B cell (primary cell): ENCODE data around the gene AMBRA1. TPM values are rescaled to one million over a fixed set of nuclear protein-coding genes. Genes with fewer than 3 reads are reported as not detected.

Source experiments
- ATAC-seq: fragments of 200-7000 bp; cut with Tn5 transposase; one replicate; pipeline ENCODE4 v1.10.0; 2021; ENCODE audit warnings: low read depth, mild to moderate bottlenecking, moderate number of reproducible peaks, moderate library complexity
- CTCF ChIA-PET: fragments of 350-600 bp; sonication (Branson Sonifier 250); formaldehyde crosslinking; loops from one replicate; lab custom pipeline; 2021; ENCODE audit warnings: antibody characterized with exemption, inconsistent platforms; lab: Charles Lee
- POLR2A ChIA-PET: fragments of 350-600 bp; sonication (Branson Sonifier 250); formaldehyde crosslinking; loops from one replicate; lab custom pipeline; 2021; ENCODE audit warnings: antibody characterized with exemption; lab: Charles Lee
- DNase-seq: peaks from one replicate; pipeline ENCODE4 v3.0.0; 2013
- H2AFZ ChIP-seq: 2 replicates; pipeline ENCODE4 v1.6.1; 2012; ENCODE audit warnings: mild to moderate bottlenecking, low read depth, low read length; ENCODE audit not compliant: insufficient read depth, poor library complexity, severe bottlenecking
- H3K27ac ChIP-seq, 2 donors: 1 replicate in 1 of 2; 2 replicates in 1 of 2; pipeline ENCODE4 v1.5.1; 2012 to 2013; ENCODE audit warnings: low read length in 2 of 2, mild to moderate bottlenecking in 2 of 2, moderate library complexity in 1 of 2
- H3K27me3 ChIP-seq, 4 experiments: fragments of 200-600 bp in 1 of 4; sonication (generic) in 1 of 4; replicated peaks in 1 of 4; 1 replicate in 2 of 4; 2 replicates in 2 of 4; pipeline versions ENCODE4 v1.6.1 to v1.7.0; 2013 to 2016; ENCODE audit warnings: low read length in 3 of 4, mild to moderate bottlenecking in 2 of 4, mixed read lengths in 1 of 4, moderate library complexity in 1 of 4; ENCODE audit not compliant: insufficient read depth in 4 of 4, control insufficient read depth in 3 of 4; ENCODE audit errors: control extremely low read depth in 1 of 4
- H3K36me3 ChIP-seq, 2 experiments: replicated peaks in 1 of 2; 1 replicate in 1 of 2; 2 replicates in 1 of 2; pipeline versions ENCODE4 v1.6.1 to v1.7.1; 2013; ENCODE audit warnings: low read length in 1 of 2; ENCODE audit not compliant: insufficient read depth in 2 of 2, control insufficient read depth in 1 of 2; ENCODE audit errors: control extremely low read depth in 1 of 2, extremely low read depth in 1 of 2
- H3K4me1 ChIP-seq, 2 donors: fragments of 200-600 bp in 1 of 2; sonication (generic) in 1 of 2; 1 replicate in 1 of 2; 2 replicates in 1 of 2; pipeline versions ENCODE4 v1.5.1 to v1.6.1; 2013 to 2017; ENCODE audit warnings: low read length in 2 of 2; ENCODE audit not compliant: control insufficient read depth in 2 of 2, insufficient read depth in 2 of 2
- H3K4me2 ChIP-seq: replicated peaks from 2 replicates; pipeline ENCODE3; 2012; ENCODE audit warnings: mild to moderate bottlenecking, low read depth, low read length; ENCODE audit not compliant: poor library complexity, severe bottlenecking
- H3K4me3 ChIP-seq, 5 experiments: fragments of 200-600 bp in 1 of 5; sonication (generic) in 1 of 5; 1 replicate in 3 of 5; 2 replicates in 2 of 5; pipeline versions ENCODE4 v1.5.1 to v1.7.0; 2011 to 2016; ENCODE audit warnings: low read length in 4 of 5, mild to moderate bottlenecking in 4 of 5, low read depth in 2 of 5, control low read depth in 1 of 5, moderate library complexity in 1 of 5; ENCODE audit not compliant: insufficient read depth in 1 of 5; ENCODE audit errors: control extremely low read depth in 1 of 5, extremely low read depth in 1 of 5
- H3K79me2 ChIP-seq: fragments of 200-600 bp; sonication (generic); one replicate; pipeline ENCODE4 v1.6.0; 2016; ENCODE audit warnings: low read length; ENCODE audit not compliant: control insufficient read depth, insufficient read depth
- H3K9ac ChIP-seq: fragments of 200-600 bp; sonication (generic); 2 replicates; pipeline ENCODE4 v1.6.1; 2017; ENCODE audit warnings: mild to moderate bottlenecking, low read length, moderate library complexity
- H3K9me3 ChIP-seq, 3 donors: one replicate each; pipeline versions ENCODE4 v1.6.1 to v1.7.1; 2013; ENCODE audit warnings: low read length in 2 of 3; ENCODE audit not compliant: control insufficient read depth in 2 of 3, insufficient read depth in 1 of 3; ENCODE audit errors: control extremely low read depth in 1 of 3
- H4K20me1 ChIP-seq: 2 replicates; pipeline ENCODE4 v1.6.0; 2012; ENCODE audit warnings: mild to moderate bottlenecking, low read length; ENCODE audit not compliant: insufficient read depth, control insufficient read depth, poor library complexity, severe bottlenecking
- H3K27ac Mint-ChIP-seq: one replicate; pipeline ENCODE4 v1.8.0; 2021; ENCODE audit warnings: mixed read lengths
- H3K27me3 Mint-ChIP-seq: one replicate; pipeline ENCODE4 v1.8.0; 2021; ENCODE audit warnings: mixed read lengths
- H3K4me1 Mint-ChIP-seq: one replicate; pipeline ENCODE4 v1.8.0; 2021; ENCODE audit warnings: mixed read lengths
- H3K4me3 Mint-ChIP-seq: one replicate; pipeline ENCODE4 v1.8.0; 2021; ENCODE audit warnings: mixed read lengths
- H3K9me3 Mint-ChIP-seq: one replicate; pipeline ENCODE4 v1.8.0; 2022; ENCODE audit warnings: mixed read lengths; ENCODE audit not compliant: insufficient read depth
- CTCF ChIP-seq: fragments of 200-600 bp; IDR thresholded peaks from one replicate; pipeline ENCODE4 v1.8.0; 2022; ENCODE audit warnings: antibody characterized with exemption, mild to moderate bottlenecking
- EZH2 ChIP-seq: IDR thresholded peaks from 2 replicates; pipeline ENCODE4 v1.6.1; 2012; ENCODE audit warnings: borderline replicate concordance, low read depth, mild to moderate bottlenecking, moderate library complexity, low read length; ENCODE audit not compliant: insufficient read depth, poor library complexity, severe bottlenecking
- WGBS: methylation state at CpG from one replicate; pipeline ENCODE4 v1.1.5; 2013; ENCODE audit warnings: missing lambda C conversion rate; ENCODE audit not compliant: insufficient coverage; 5-methylcytosine and 5-hydroxymethylcytosine counted together
- intact Hi-C: fragments of 100-400 bp; cut with micrococcal nuclease; formaldehyde crosslinking; loops from one replicate; pipeline ENCODE4 v1.10.0; 2022
- polyA plus RNA-seq: library from polyadenylated mRNA; depleted of rRNA; stranded (reverse); fragments of >200 nt; gene quantifications from 2 replicates; pipeline ENCODE4 v1.2.3, GENCODE V29; 2012
- total RNA-seq, 2 donors: library from RNA; stranded (reverse); fragments of 120-200 nt in 1 of 2; gene quantifications; 1 replicate in 1 of 2; 2 replicates in 1 of 2; pipeline versions ENCODE4 v1.2.3 to v1.2.4, GENCODE V29; 2013 to 2022

Gene AMBRA1
- total and polyA plus RNA-seq, 2 donors (not counting 1 experiment from before 2014, with no cell fraction given) = 13.8 to 36.1 TPM

GRCh38 chr11:46480909-46481308, 112.9 kb downstream of the AMBRA1 start:
- Mint-ChIP-seq H3K9me3 (no peaks in the 10 kb centered on the region), H3K4me1 (peaks cover 16% of the 10 kb centered on the region), H3K27me3 (no peaks in the 10 kb centered on the region), H3K4me3 (no peak overlapping the region), H3K27ac (no peak overlapping the region)
- Histone ChIP-seq H3K9ac (no peak overlapping the region), H3K79me2 (peaks cover 47% of the 10 kb centered on the region), H3K27ac (no peak overlapping the region), H4K20me1 (peaks cover 33% of the 10 kb centered on the region), H3K4me2 (no peak overlapping the region), H3K4me1 (no peaks in the 10 kb centered on the region), H3K36me3 (peaks cover 5 to 10% of the 10 kb centered on the region in 2 experiments), H3K27me3 (no peaks in the 10 kb centered on the region), H3K9me3 (no peaks in the 10 kb centered on the region), H3K4me3 (no peak overlapping the region), H2AFZ (no peak overlapping the region)
- ChIA-PET CTCF (interaction anchor here (1.2 to 1.5 kb wide), 3 partner anchors 9 to 48 kb away, joined by 3 to 6 read pairs (median 4); no protein-coding TSS in a partner anchor), POLR2A (no interaction called here)
- DNase-seq (no peak), ATAC-seq (no peak)
- TF ChIP-seq EZH2 = no peak
- TF ChIP-seq CTCF = no peak
- no CpG with 5 or more reads among the region's 3 CpGs for WGBS
- intact Hi-C loops = no loop called here

- H3K4me1 Mint-ChIP-seq = peaks cover 17% of the 10 kb centered on the region
- no peaks in the 10 kb centered on the region for H3K27me3 Mint-ChIP-seq
- Histone ChIP-seq H3K4me3 (no peak overlapping the region), H3K79me2 (peaks cover 42% of the 10 kb centered on the region), H2AFZ (no peak overlapping the region), H3K36me3 (peaks cover 8 to 11% of the 10 kb centered on the region in 2 experiments), H3K9me3 (no peaks in the 10 kb centered on the region), H4K20me1 (peaks cover 30% of the 10 kb centered on the region), H3K9ac (no peak overlapping the region), H3K4me2 (no peak overlapping the region), H3K27ac (no peak overlapping the region), H3K4me1 (no peaks in the 10 kb centered on the region), H3K27me3 (no peaks in the 10 kb centered on the region)
- WGBS = 100% methylated on average over 1 of the region's 2 CpGs
- H3K4me3 Mint-ChIP-seq = no peak overlapping the region
- ChIA-PET POLR2A (no interaction called here), CTCF (interaction anchor here (1.2 to 1.5 kb wide), 4 partner anchors 10 to 49 kb away, joined by 3 to 6 read pairs (median 4); no protein-coding TSS in a partner anchor)
- ATAC-seq = no peak
- no peak overlapping the region for H3K27ac Mint-ChIP-seq
- H3K9me3 Mint-ChIP-seq = no peaks in the 10 kb centered on the region
- intact Hi-C loops = no loop called here
- TF ChIP-seq CTCF (no peak), EZH2 (no peak)
- DNase-seq = no peak
Observed at GRCh38 chr11:46480166-46480726, 113.6 kb downstream of the AMBRA1 start.
